Measurements from ENCODE around the gene HNRNPH2.

HNRNPH2 gene

DNA sequence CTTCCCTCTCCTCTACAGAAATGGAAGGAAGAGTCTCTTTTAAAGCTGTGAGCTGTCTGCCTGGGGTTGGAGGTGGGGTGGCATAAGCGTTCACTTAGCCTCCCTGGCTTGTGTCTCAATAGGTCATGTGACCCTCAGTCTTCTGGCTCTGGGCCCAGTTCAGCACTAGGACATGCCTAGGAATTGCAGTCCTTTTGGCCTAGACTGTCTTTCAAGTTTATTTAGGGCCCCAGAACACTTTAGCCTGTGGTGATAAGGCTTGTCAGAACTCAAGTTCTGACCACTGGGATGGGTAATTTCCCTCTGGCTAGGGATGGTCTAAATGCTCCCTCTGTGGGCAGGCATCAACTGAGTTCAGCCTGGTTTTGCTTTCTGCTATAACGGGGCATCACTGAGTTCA lies 42.9 kb downstream of the HNRNPH2 start:
- FAIRE-seq, result no peak
- no peak for DNase-seq (ENCODE audit: insufficient read length, low spot score)

DNA sequence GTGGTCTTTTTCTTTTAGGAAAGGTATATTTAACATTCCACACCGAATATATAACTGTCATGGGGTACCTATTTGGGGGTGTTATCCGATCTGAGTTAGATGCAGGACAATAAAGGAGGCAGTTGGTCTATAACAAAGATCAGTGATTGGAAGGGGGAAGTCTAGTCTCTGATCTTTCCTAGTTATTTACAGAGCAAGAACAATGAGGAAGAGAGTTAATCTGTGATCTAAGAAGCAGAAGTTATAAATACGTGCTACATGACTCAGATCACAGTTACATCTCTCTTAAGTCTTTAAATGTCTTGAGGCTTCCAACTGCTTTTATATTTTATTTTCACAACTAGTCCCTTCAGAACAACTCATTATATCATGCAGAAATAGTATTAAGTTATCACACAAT lies 44.0 kb downstream of the HNRNPH2 start:
- FAIRE-seq (no peak), DNase-seq (ENCODE audit: insufficient read length, low spot score) (no peak)

DNA sequence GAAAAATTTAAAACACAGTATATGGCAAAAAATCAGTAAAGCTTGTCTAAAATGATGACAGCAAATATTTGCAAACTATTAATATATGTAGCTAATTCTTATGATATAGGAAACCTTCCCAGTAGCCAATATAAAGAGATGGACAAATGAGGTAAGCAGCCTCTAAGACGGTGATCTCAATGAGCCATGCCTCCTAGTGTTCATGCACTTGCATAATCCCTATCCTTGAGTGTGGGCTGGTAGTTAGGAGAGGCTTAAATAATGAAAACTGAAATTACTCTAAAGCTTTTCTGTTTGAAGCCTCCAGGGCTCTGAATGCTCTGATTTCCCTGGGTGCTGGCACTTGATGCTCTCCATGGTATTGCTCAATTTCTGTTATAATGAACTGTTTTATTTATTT lies 52.6 kb downstream of the HNRNPH2 start:
- DNase-seq (ENCODE audit: insufficient read length, low spot score) (no peak), FAIRE-seq (no peak)

GRCh38 chrX:101462892-101463291 lies 54.9 kb downstream of the HNRNPH2 start:
- DNase-seq (ENCODE audit: insufficient read length, low spot score) (no peak), FAIRE-seq (no peak)
